ENCODE results near the gene SLC4A4.

- TF ChIP-seq ZBTB33 (IDR thresholded peaks at IDR 0.05) (no peak), CTCF (IDR thresholded peaks at IDR 0.05; ENCODE audit: low read depth, low read length, missing input control) (no peak), ATF3 (IDR thresholded peaks at IDR 0.05) (no peak), JUND (IDR thresholded peaks at IDR 0.05) (no peak), REST (IDR thresholded peaks at IDR 0.05) (no peak), YY1 (IDR thresholded peaks at IDR 0.05) (no peak)
Observed at GRCh38 chr4:71355045-71355444, 16.2 kb downstream of the SLC4A4 start.

Measured in liver (tissue), 3 donors.